SK-N-SH treated with all-trans-retinoic acid at 6 μM for 48 hours (cell line): ENCODE results near the gene C1orf198.

Experiments
- ATAC-seq: fragments of 200-7000 bp; cut with Tn5 transposase; 3 replicates; pipeline ENCODE4 v1.9.1; 2020; ENCODE audit warnings: mild to moderate bottlenecking, moderate library complexity
- BACH2 ChIP-seq: fragments of 250-450 bp; sonication (Bioruptor Pico); IDR thresholded peaks from 2 replicates; pipeline ENCODE4 v1.9.0; 2021; ENCODE audit warnings: mild to moderate bottlenecking, borderline replicate concordance
- CSDC2 ChIP-seq: fragments of 250-450 bp; sonication (Bioruptor Pico); IDR thresholded peaks from 2 replicates; pipeline ENCODE4 v1.5.0; 2020; ENCODE audit warnings: mild to moderate bottlenecking, moderate library complexity
- ESRRG ChIP-seq: fragments of 250-450 bp; sonication (Bioruptor Pico); IDR thresholded peaks from 2 replicates; pipeline ENCODE4 v1.6.1; 2021; ENCODE audit warnings: mild to moderate bottlenecking
- GLIS3 ChIP-seq: fragments of 250-450 bp; sonication (Bioruptor Pico); IDR thresholded peaks from 2 replicates; pipeline ENCODE4 v1.5.0; 2020; ENCODE audit warnings: mild to moderate bottlenecking, moderate library complexity
- ISL1 ChIP-seq: fragments of 250-450 bp; sonication (Bioruptor Pico); IDR thresholded peaks from 2 replicates; pipeline ENCODE4 v2.1.2; 2022; ENCODE audit warnings: mild to moderate bottlenecking, moderate library complexity
- OSR1 ChIP-seq: fragments of 250-450 bp; sonication (Bioruptor Pico); IDR thresholded peaks from 2 replicates; pipeline ENCODE4 v1.8.0; 2022; ENCODE audit warnings: moderate library complexity, mild to moderate bottlenecking, inconsistent platforms
- RARB ChIP-seq: fragments of 250-450 bp; sonication (Bioruptor Pico); IDR thresholded peaks from 2 replicates; pipeline ENCODE4 v1.8.0; 2021; ENCODE audit warnings: mild to moderate bottlenecking, moderate library complexity
- SNAI2 ChIP-seq: fragments of 250-450 bp; sonication (Bioruptor Pico); IDR thresholded peaks from 2 replicates; pipeline ENCODE4 v1.5.0; 2020; ENCODE audit warnings: mild to moderate bottlenecking, moderate library complexity
- TCF4 ChIP-seq: fragments of 250-450 bp; sonication (Bioruptor Pico); IDR thresholded peaks from 2 replicates; pipeline ENCODE4 v1.8.0; 2021; ENCODE audit warnings: mild to moderate bottlenecking, moderate library complexity, borderline replicate concordance
- TOX ChIP-seq: fragments of 250-450 bp; sonication (Bioruptor Pico); IDR thresholded peaks from 2 replicates; pipeline ENCODE4 v1.8.0; 2021; ENCODE audit warnings: mild to moderate bottlenecking, moderate library complexity, borderline replicate concordance
- ZC3H10 ChIP-seq: fragments of 250-450 bp; sonication (Bioruptor Pico); IDR thresholded peaks from 2 replicates; pipeline ENCODE4 v1.5.1; 2021; ENCODE audit warnings: mild to moderate bottlenecking, moderate library complexity
- ZFP3 ChIP-seq: fragments of 250-450 bp; sonication (Bioruptor Pico); IDR thresholded peaks from 2 replicates; pipeline ENCODE4 v1.5.0; 2020; ENCODE audit warnings: mild to moderate bottlenecking, moderate library complexity
- ZFP30 ChIP-seq: fragments of 450-650 bp; formaldehyde crosslinking; IDR thresholded peaks from 2 replicates; pipeline ENCODE4 v1.5.0; 2022; ENCODE audit warnings: mild to moderate bottlenecking, moderate library complexity
- ZNF565 ChIP-seq: fragments of 450-650 bp; formaldehyde crosslinking; conservative IDR thresholded peaks from 2 replicates; pipeline ENCODE4 v1.5.0; 2020; ENCODE audit warnings: low read depth, mild to moderate bottlenecking, moderate library complexity
- ZNF70 ChIP-seq: fragments of 450-650 bp; formaldehyde crosslinking; IDR thresholded peaks from 2 replicates; pipeline ENCODE4 v1.5.0; 2020; ENCODE audit warnings: mild to moderate bottlenecking, moderate library complexity
- ZNF8 ChIP-seq: fragments of 450-650 bp; formaldehyde crosslinking; IDR thresholded peaks from 2 replicates; pipeline ENCODE4 v1.5.0; 2020; ENCODE audit warnings: mild to moderate bottlenecking, moderate library complexity
- TF ChIP-seq, protein P1 (sequence below): fragments of 250-450 bp; sonication (Bioruptor Pico); IDR thresholded peaks from 2 replicates; pipeline ENCODE4 v1.5.0; 2020; ENCODE audit warnings: mild to moderate bottlenecking, moderate library complexity
- TF ChIP-seq, protein P2 (sequence below): fragments of 250-450 bp; sonication (Bioruptor Pico); IDR thresholded peaks from 2 replicates; pipeline ENCODE4 v1.5.1; 2020; ENCODE audit warnings: low read depth, mild to moderate bottlenecking, moderate library complexity
- TF ChIP-seq, protein P3 (sequence below): fragments of 250-450 bp; sonication (Bioruptor Pico); IDR thresholded peaks from 2 replicates; pipeline ENCODE4 v1.5.1; 2021; ENCODE audit warnings: mild to moderate bottlenecking, moderate library complexity
- TF ChIP-seq, protein P4 (sequence below): fragments of 250-450 bp; sonication (Bioruptor Pico); IDR thresholded peaks from 2 replicates; pipeline ENCODE4 v1.8.0; 2021; ENCODE audit warnings: low read depth, mild to moderate bottlenecking, moderate library complexity, borderline replicate concordance
- TF ChIP-seq, protein P5 (sequence below): fragments of 250-450 bp; sonication (Bioruptor Pico); IDR thresholded peaks from 2 replicates; pipeline ENCODE4 v1.8.0; 2020; ENCODE audit warnings: mild to moderate bottlenecking, moderate library complexity, borderline replicate concordance

The C1orf198 gene

DNA sequence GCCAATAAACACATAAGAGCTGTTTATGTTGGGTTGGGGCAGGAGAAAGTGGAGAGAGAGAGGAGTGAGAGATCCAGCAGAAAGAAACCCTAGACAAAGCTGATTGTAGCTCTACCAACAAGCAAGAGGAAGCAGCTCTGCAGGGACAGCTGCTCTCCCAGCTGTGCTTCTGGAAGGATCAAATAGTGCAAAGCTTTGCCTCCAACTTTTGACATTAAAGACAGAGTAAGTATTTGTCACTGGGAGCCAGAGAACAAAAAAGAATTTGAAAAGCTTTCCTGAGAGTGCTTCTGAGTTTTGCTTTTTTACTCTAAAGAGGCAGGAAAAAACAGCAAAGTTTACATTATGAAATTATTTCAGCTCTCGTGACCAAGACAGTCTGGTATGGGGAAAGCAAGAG, 28.5 kb upstream of the C1orf198 start:
- TF ChIP-seq, protein P1, sequence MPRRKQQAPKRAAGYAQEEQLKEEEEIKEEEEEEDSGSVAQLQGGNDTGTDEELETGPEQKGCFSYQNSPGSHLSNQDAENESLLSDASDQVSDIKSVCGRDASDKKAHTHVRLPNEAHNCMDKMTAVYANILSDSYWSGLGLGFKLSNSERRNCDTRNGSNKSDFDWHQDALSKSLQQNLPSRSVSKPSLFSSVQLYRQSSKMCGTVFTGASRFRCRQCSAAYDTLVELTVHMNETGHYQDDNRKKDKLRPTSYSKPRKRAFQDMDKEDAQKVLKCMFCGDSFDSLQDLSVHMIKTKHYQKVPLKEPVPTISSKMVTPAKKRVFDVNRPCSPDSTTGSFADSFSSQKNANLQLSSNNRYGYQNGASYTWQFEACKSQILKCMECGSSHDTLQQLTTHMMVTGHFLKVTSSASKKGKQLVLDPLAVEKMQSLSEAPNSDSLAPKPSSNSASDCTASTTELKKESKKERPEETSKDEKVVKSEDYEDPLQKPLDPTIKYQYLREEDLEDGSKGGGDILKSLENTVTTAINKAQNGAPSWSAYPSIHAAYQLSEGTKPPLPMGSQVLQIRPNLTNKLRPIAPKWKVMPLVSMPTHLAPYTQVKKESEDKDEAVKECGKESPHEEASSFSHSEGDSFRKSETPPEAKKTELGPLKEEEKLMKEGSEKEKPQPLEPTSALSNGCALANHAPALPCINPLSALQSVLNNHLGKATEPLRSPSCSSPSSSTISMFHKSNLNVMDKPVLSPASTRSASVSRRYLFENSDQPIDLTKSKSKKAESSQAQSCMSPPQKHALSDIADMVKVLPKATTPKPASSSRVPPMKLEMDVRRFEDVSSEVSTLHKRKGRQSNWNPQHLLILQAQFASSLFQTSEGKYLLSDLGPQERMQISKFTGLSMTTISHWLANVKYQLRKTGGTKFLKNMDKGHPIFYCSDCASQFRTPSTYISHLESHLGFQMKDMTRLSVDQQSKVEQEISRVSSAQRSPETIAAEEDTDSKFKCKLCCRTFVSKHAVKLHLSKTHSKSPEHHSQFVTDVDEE (CRISPR knock-in tag): no peak
- no peak for TF ChIP-seq TCF4 (CRISPR knock-in tag)
- no peak for TF ChIP-seq GLIS3 (CRISPR knock-in tag)
- no peak for TF ChIP-seq SNAI2 (CRISPR knock-in tag)
- TF ChIP-seq, protein P2, sequence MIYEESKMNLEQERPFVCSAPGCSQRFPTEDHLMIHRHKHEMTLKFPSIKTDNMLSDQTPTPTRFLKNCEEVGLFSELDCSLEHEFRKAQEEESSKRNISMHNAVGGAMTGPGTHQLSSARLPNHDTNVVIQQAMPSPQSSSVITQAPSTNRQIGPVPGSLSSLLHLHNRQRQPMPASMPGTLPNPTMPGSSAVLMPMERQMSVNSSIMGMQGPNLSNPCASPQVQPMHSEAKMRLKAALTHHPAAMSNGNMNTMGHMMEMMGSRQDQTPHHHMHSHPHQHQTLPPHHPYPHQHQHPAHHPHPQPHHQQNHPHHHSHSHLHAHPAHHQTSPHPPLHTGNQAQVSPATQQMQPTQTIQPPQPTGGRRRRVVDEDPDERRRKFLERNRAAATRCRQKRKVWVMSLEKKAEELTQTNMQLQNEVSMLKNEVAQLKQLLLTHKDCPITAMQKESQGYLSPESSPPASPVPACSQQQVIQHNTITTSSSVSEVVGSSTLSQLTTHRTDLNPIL (CRISPR knock-in tag): no peak
- TF ChIP-seq ISL1: no peak
- TF ChIP-seq ZNF565 (CRISPR knock-in tag): no peak
- TF ChIP-seq ESRRG (CRISPR knock-in tag): no peak
- TF ChIP-seq, protein P3, sequence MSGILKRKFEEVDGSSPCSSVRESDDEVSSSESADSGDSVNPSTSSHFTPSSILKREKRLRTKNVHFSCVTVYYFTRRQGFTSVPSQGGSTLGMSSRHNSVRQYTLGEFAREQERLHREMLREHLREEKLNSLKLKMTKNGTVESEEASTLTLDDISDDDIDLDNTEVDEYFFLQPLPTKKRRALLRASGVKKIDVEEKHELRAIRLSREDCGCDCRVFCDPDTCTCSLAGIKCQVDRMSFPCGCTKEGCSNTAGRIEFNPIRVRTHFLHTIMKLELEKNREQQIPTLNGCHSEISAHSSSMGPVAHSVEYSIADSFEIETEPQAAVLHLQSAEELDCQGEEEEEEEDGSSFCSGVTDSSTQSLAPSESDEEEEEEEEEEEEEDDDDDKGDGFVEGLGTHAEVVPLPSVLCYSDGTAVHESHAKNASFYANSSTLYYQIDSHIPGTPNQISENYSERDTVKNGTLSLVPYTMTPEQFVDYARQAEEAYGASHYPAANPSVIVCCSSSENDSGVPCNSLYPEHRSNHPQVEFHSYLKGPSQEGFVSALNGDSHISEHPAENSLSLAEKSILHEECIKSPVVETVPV (CRISPR knock-in tag): no peak
- TF ChIP-seq ZNF8: no peak
- no peak for TF ChIP-seq OSR1 (CRISPR knock-in tag)
- TF ChIP-seq, protein P4, sequence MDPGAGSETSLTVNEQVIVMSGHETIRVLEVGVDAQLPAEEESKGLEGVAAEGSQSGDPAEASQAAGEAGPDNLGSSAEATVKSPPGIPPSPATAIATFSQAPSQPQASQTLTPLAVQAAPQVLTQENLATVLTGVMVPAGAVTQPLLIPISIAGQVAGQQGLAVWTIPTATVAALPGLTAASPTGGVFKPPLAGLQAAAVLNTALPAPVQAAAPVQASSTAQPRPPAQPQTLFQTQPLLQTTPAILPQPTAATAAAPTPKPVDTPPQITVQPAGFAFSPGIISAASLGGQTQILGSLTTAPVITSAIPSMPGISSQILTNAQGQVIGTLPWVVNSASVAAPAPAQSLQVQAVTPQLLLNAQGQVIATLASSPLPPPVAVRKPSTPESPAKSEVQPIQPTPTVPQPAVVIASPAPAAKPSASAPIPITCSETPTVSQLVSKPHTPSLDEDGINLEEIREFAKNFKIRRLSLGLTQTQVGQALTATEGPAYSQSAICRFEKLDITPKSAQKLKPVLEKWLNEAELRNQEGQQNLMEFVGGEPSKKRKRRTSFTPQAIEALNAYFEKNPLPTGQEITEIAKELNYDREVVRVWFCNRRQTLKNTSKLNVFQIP (CRISPR knock-in tag): no peak
- no peak for TF ChIP-seq ZC3H10 (CRISPR knock-in tag)
- TF ChIP-seq ZFP3 (CRISPR knock-in tag): no peak
- TF ChIP-seq BACH2 (CRISPR knock-in tag): no peak
- no peak for ATAC-seq

DNA sequence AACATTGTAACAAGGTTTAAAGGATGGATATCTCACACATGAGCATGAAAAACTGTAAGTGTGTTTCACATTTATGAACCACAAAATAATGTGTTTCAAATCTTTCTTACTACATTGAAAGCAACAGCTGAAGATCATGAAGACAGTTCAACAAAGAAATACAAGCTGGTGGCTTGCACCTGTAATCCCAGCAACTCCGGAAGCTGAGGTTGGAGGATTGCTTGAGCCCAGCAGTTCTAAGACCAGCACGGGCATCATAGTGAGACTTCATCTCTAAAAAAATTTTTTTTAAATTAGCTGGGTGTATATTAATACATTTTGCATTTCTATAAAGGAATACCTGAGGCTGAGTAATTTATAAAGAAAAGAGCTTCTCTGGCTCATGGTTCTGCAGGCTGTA, 27.1 kb upstream of the C1orf198 start:
- TF ChIP-seq ESRRG (CRISPR knock-in tag): no peak
- TF ChIP-seq ZC3H10 (CRISPR knock-in tag): no peak
- TF ChIP-seq TOX: no peak
- TF ChIP-seq GLIS3 (CRISPR knock-in tag): no peak
- TF ChIP-seq CSDC2 (CRISPR knock-in tag): no peak
- TF ChIP-seq RARB (CRISPR knock-in tag): no peak
- TF ChIP-seq ZNF70: no peak
- TF ChIP-seq, protein P1 (CRISPR knock-in tag): no peak
- no peak for TF ChIP-seq OSR1 (CRISPR knock-in tag)
- TF ChIP-seq, protein P4 (CRISPR knock-in tag): no peak
- no peak for TF ChIP-seq BACH2 (CRISPR knock-in tag)
- TF ChIP-seq ZFP30: no peak
- TF ChIP-seq, protein P2 (CRISPR knock-in tag): no peak
- no peak for TF ChIP-seq ZNF565 (CRISPR knock-in tag)
- TF ChIP-seq ZFP3 (CRISPR knock-in tag): no peak
- no peak for TF ChIP-seq ISL1
- TF ChIP-seq, protein P5, sequence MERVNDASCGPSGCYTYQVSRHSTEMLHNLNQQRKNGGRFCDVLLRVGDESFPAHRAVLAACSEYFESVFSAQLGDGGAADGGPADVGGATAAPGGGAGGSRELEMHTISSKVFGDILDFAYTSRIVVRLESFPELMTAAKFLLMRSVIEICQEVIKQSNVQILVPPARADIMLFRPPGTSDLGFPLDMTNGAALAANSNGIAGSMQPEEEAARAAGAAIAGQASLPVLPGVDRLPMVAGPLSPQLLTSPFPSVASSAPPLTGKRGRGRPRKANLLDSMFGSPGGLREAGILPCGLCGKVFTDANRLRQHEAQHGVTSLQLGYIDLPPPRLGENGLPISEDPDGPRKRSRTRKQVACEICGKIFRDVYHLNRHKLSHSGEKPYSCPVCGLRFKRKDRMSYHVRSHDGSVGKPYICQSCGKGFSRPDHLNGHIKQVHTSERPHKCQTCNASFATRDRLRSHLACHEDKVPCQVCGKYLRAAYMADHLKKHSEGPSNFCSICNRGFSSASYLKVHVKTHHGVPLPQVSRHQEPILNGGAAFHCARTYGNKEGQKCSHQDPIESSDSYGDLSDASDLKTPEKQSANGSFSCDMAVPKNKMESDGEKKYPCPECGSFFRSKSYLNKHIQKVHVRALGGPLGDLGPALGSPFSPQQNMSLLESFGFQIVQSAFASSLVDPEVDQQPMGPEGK (CRISPR knock-in tag): no peak
- TF ChIP-seq, protein P3 (CRISPR knock-in tag): no peak
- no peak for ATAC-seq
